GM12878 (cell line): Measurements from ENCODE around the gene MYH6. TPM values are rescaled to one million over a fixed set of nuclear protein-coding genes. Genes with fewer than 3 reads are reported as not detected.

ENCODE experiments used
- ATAC-seq: fragments of 200-7000 bp; cut with Tn5 transposase; 3 replicates; pipeline ENCODE4 v1.9.1; 2020; ENCODE audit warnings: mild to moderate bottlenecking, moderate library complexity
- BruUV-seq: library from RNA; stranded (reverse); fragments of 400-500 nt; replicated peaks from 2 replicates; lab custom pipeline; 2021; lab: Mats Ljungman, UMichigan
- CTCF ChIA-PET: fragments of 300-600 bp; sonication (Branson Sonifier 250); formaldehyde crosslinking; extraction: SDS; loops from one replicate; lab custom pipeline; 2021; ENCODE audit warnings: inconsistent platforms; lab: Yijun Ruan, JAX
- POLR2A ChIA-PET: fragments of 350-600 bp; formaldehyde crosslinking; extraction: SDS; loops from one replicate; lab custom pipeline; 2021; ENCODE audit warnings: inconsistent platforms; lab: Charles Lee
- RAD21 ChIA-PET: fragments of 300-600 bp; sonication (Branson Sonifier 250); formaldehyde crosslinking; loops from one replicate; lab custom pipeline; 2023; ENCODE audit warnings: antibody characterized with exemption; ENCODE audit not compliant: unreplicated experiment; lab: Charles Lee
- SMC1A ChIA-PET: fragments of 300-600 bp; sonication (Branson Sonifier 250); formaldehyde crosslinking; loops from one replicate; lab custom pipeline; 2023; ENCODE audit not compliant: unreplicated experiment, uncharacterized antibody; lab: Charles Lee
- DNase-seq: peaks from one replicate; pipeline ENCODE4 v3.0.0-alpha.2; 2011; ENCODE audit warnings: low read depth, low spot score
- FAIRE-seq: peaks from 3 replicates; lab custom pipeline; 2011; peaks lifted over from hg19 to GRCh38; lab: Jason Lieb, UNC
- H2AFZ ChIP-seq: 2 replicates; pipeline ENCODE4 v1.6.0; 2011; ENCODE audit warnings: low read depth, low read length, control low read depth; ENCODE audit not compliant: control insufficient read depth
- H3K27ac ChIP-seq: 2 replicates; pipeline ENCODE4 v1.5.1; 2011; ENCODE audit warnings: control low read depth; ENCODE audit not compliant: control insufficient read depth, insufficient read depth
- H3K27me3 ChIP-seq, 2 experiments: replicated peaks in 1 of 2; 2 replicates each; pipeline versions ENCODE4 v1.6.0 to v1.6.1; 2011; ENCODE audit warnings: low read length in 1 of 2; ENCODE audit not compliant: control insufficient read depth in 2 of 2, insufficient read depth in 2 of 2
- H3K36me3 ChIP-seq, 2 experiments: 2 replicates each; pipeline ENCODE4 v1.5.1; 2011; ENCODE audit warnings: low read length in 1 of 2; ENCODE audit not compliant: control insufficient read depth in 2 of 2, insufficient read depth in 2 of 2
- H3K4me1 ChIP-seq: 2 replicates; pipeline ENCODE4 v1.6.1; 2011; ENCODE audit warnings: mild to moderate bottlenecking, low read length, moderate library complexity, mixed read lengths; ENCODE audit not compliant: control insufficient read depth, insufficient read depth
- H3K4me2 ChIP-seq: 2 replicates; pipeline ENCODE4 v1.6.0; 2011; ENCODE audit warnings: control low read depth; ENCODE audit not compliant: control insufficient read depth, insufficient read depth
- H3K4me3 ChIP-seq: fragments of 200-600 bp; sonication (generic); 2 replicates; pipeline ENCODE4 v1.5.1; 2016
- H3K79me2 ChIP-seq: 2 replicates; pipeline ENCODE4 v1.6.0; 2011; ENCODE audit warnings: low read length; ENCODE audit not compliant: control insufficient read depth, insufficient read depth
- H3K9ac ChIP-seq: 2 replicates; pipeline ENCODE4 v1.8.0; 2011; ENCODE audit warnings: low read length, control low read depth, mixed read lengths; ENCODE audit not compliant: control insufficient read depth, insufficient read depth
- H3K9me3 ChIP-seq: replicated peaks from 3 replicates; pipeline ENCODE4 v1.5.1; 2011; ENCODE audit warnings: mild to moderate bottlenecking, low read length; ENCODE audit not compliant: control insufficient read depth, insufficient read depth
- H4K20me1 ChIP-seq: 2 replicates; pipeline ENCODE4 v1.6.0; 2011; ENCODE audit not compliant: control insufficient read depth, insufficient read depth
- ATF2 ChIP-seq: IDR thresholded peaks from 2 replicates; pipeline ENCODE4 v1.6.1; 2012; ENCODE audit warnings: low read length, inconsistent platforms
- CBFB ChIP-seq: IDR thresholded peaks from 2 replicates; pipeline ENCODE4 v1.6.1; 2016; ENCODE audit warnings: antibody characterized with exemption, low read depth
- CHD4 ChIP-seq: fragments of 200-600 bp; sonication (generic); IDR thresholded peaks from 2 replicates; pipeline ENCODE4 v1.6.1; 2016; ENCODE audit warnings: mild to moderate bottlenecking
- CUX1 ChIP-seq: IDR thresholded peaks from 2 replicates; pipeline ENCODE4 v1.6.1; 2012; ENCODE audit warnings: improper control_type of control experiment, low read depth, low read length; ENCODE audit not compliant: insufficient replicate concordance
- MTA3 ChIP-seq: IDR thresholded peaks from 2 replicates; pipeline ENCODE4 v1.6.1; 2012; ENCODE audit warnings: low read length, inconsistent platforms, borderline replicate concordance
- MYB ChIP-seq: fragments of 150-350 bp; IDR thresholded peaks from 2 replicates; pipeline ENCODE4 v1.6.1; 2014; ENCODE audit warnings: mild to moderate bottlenecking, low read depth, low read length, borderline replicate concordance
- SIX5 ChIP-seq: IDR thresholded peaks from 2 replicates; pipeline ENCODE4 v1.6.1; 2011; ENCODE audit warnings: mild to moderate bottlenecking, low read depth, low read length, moderate library complexity; ENCODE audit not compliant: severe bottlenecking
- SPI1 ChIP-seq: IDR thresholded peaks from 2 replicates; pipeline ENCODE4 v1.6.1; 2011; ENCODE audit warnings: low read depth, mild to moderate bottlenecking, low read length, moderate library complexity, borderline replicate concordance; ENCODE audit not compliant: insufficient read depth
- TAF1 ChIP-seq: IDR thresholded peaks from 2 replicates; pipeline ENCODE4 v1.6.1; 2011; ENCODE audit warnings: mild to moderate bottlenecking, low read depth, low read length, borderline replicate concordance
- TBL1XR1 ChIP-seq: IDR thresholded peaks from 2 replicates; pipeline ENCODE4 v1.6.1; 2012; ENCODE audit warnings: low read depth, low read length, improper control_type of control experiment
- USF2 ChIP-seq: IDR thresholded peaks from 2 replicates; pipeline ENCODE4 v1.6.1; 2011; ENCODE audit warnings: low read depth, low read length, improper control_type of control experiment, borderline replicate concordance
- ZBTB33 ChIP-seq: fragments of 450-650 bp; IDR thresholded peaks from 2 replicates; pipeline ENCODE4 v1.6.1; 2017; ENCODE audit warnings: mild to moderate bottlenecking
- ZNF274 ChIP-seq: IDR thresholded peaks from one replicate; pipeline ENCODE4 v1.8.0; 2011; ENCODE audit not compliant: insufficient read length, insufficient read depth
- WGBS: methylation state at CpG from one replicate; pipeline ENCODE4 v1.1.6; 2016; ENCODE audit warnings: low lambda C conversion rate; ENCODE audit not compliant: insufficient replicate concordance, insufficient coverage; ENCODE audit errors: missing lambda C conversion rate; 5-methylcytosine and 5-hydroxymethylcytosine counted together
- in situ Hi-C: fragments of 300-500 bp; cut with MboI; formaldehyde crosslinking; loops from 9 replicates; pipeline ENCODE4 v1.14.3; 2018; ENCODE audit warnings: mixed read lengths
- intact Hi-C: fragments of 100-400 bp; cut with micrococcal nuclease; formaldehyde crosslinking; loops from one replicate; pipeline ENCODE4 v1.14.2; 2022; ENCODE audit not compliant: unreplicated experiment
- polyA plus RNA-seq, 11 experiments: library from polyadenylated mRNA; depleted of rRNA in 4 of 11; unstranded in 6 of 11; stranded (reverse) in 5 of 11; fragments of >200 nt; fragmentation: Nextera tagmentation in 4 of 11; fragmentation: Illumina TruSeq in 1 of 11; extraction: Ambion mirVana in 4 of 11; extraction: Trizol in 1 of 11; gene quantifications; 1 replicate in 1 of 11; 2 replicates in 10 of 11; pipeline versions ENCODE4 v1.2.1 to v1.2.3, GENCODE V29; 2011 to 2016; ENCODE audit warnings: inconsistent platforms in 2 of 11, missing spikeins in 2 of 11, low read depth in 1 of 11
- total RNA-seq, 4 experiments: library from RNA; depleted of rRNA in 3 of 4; stranded (reverse); fragments of >200 nt in 3 of 4; fragmentation: Illumina TruSeq in 1 of 4; extraction: Trizol in 1 of 4; gene quantifications; 2 replicates each; pipeline versions ENCODE4 v1.2.1 to v1.2.3, GENCODE V29; 2013 to 2021

Gene MYH6
- total and polyA plus RNA-seq, 10 of the 15 experiments (the other 5 are each of a cell fraction or from before 2014, with no cell fraction given): 0.01 to 0.84 (median 0.05) TPM; not detected in 7

GRCh38 chr14:23434488-23435222, 26.6 kb upstream of the MYH6 start:
- in situ Hi-C loops (no loop called here), intact Hi-C loops (no loop called here)
- WGBS: 17% methylated on average over 8 of the region's 8 CpGs
- Histone ChIP-seq H3K4me2 (no peak overlapping the region), H4K20me1 (no peaks in the 10 kb centered on the region), H3K9me3 (no peaks in the 10 kb centered on the region), H3K9ac (no peak overlapping the region), H3K36me3 (no peaks in the 10 kb centered on the region; a peak in 1 of 4 replicates), H3K27me3 (no peaks in the 10 kb centered on the region; a peak in 3 of 4 replicates), H3K27ac (no peak overlapping the region), H3K79me2 (no peaks in the 10 kb centered on the region), H3K4me3 (no peak overlapping the region), H2AFZ (no peak overlapping the region), H3K4me1 (no peaks in the 10 kb centered on the region)
- TF ChIP-seq CHD4: no peak
- no peak for TF ChIP-seq SPI1
- TF ChIP-seq TBL1XR1: no peak
- TF ChIP-seq CUX1: no peak
- no peak for TF ChIP-seq ZBTB33
- TF ChIP-seq USF2: no peak
- no peak for TF ChIP-seq MYB
- TF ChIP-seq TAF1: no peak
- TF ChIP-seq SIX5: no peak
- TF ChIP-seq CBFB: no peak
- TF ChIP-seq ZNF274: no peak
- TF ChIP-seq MTA3: no peak
- TF ChIP-seq ATF2: no peak
- ATAC-seq: no peak
- CTCF ChIA-PET: no interaction called here
- RAD21 ChIA-PET: no interaction called here
- POLR2A ChIA-PET: interaction anchor here (0.6 kb wide), 1 partner anchor 521 kb away, joined by 3 read pairs; no protein-coding TSS in a partner anchor
- no peak for FAIRE-seq
- no TSS peak for BruUV-seq
- DNase-seq: no peak
- SMC1A ChIA-PET: no interaction called here
